Superior temporal gyrus (tissue), 1 donor: Measurements from ENCODE around the gene FRMD1.
"Not testable (repeated sequence)": the region's sequence is repeated elsewhere in the genome, so short reads cannot be mapped to it uniquely, and the experiment has no call there.

Experiments
- DNase-seq: peaks from one replicate; pipeline ENCODE4 v3.0.0-alpha.2; 2016; ENCODE audit errors: extremely low spot score

The FRMD1 gene

DNA sequence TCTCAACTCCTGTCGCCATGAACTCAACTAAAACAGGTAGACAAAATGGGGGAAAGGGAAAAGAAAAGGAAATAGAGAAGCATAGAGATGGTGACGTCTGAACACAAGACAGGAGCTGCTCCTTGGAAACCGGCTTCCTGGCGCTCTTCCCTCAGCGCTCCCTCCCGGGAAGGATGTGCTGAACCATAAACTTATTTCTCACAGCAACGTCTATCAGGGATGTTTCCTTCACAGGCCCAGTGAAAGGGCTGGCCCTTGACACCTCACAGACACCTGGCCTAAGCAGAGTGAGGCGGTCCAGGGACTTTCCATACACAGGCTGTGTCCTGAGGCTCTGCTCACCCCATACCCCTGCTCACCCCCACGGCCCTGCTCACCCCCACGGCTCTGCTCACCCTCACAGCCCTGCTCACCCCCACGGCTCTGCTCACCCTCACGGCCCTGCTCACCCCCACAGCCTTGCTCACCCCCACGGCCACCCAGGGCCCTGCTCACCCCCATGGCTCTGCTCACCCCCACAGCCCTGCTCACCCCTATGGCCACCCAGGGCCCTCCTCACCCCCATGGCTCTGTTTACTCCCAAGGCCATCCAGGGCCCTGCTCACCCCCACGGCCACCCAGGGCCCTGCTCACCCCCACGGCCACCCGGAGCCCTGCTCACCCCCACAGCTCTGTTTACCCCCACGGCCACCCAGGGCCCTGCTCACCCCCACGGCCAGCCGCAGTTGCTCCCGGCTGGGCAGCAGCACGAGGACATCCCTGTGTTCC lies 653 bp downstream of the FRMD1 start:
- DNase-seq = no peak

DNA sequence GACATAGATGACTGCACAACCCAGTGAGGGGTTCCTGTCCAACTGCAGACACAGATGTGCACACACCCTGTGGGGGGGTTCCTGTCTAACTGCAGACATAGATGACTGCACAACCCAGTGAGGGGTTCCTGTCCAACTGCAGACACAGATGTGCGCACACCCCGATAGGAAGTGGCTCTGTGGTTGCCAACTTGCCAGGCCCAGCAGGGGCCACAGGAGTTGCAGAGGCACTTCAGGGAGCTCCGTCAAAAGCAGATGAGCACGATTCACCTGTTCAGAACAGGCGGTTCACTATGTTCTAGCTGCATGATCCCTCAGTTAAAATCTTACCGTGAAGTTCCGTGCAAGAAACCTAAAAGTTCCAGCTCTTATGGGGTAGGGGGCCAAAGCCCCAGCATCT lies 1.6 kb downstream of the FRMD1 start:
- DNase-seq = not testable (repeated sequence)

DNA sequence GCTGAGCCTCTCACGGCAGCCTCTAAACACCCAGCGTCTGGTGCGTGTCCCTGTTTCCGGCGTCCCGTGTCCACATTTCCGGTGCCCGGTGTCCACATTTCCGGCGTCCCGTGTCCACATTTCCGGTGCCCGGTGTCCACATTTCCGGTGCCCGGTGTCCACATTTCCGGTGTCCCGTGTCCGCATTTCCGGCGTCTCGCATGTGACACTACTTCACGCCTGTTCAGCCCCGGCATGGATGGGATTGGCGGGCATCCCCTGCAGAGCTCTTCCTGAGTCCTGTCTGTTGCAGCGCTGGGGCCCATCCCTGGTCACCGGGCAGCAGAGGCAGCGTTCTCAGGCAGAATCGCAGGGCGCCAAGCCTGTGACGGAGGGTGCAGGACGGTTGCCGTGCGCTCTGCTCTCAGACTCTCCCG lies 3.2 kb downstream of the FRMD1 start:
- no peak for DNase-seq

DNA sequence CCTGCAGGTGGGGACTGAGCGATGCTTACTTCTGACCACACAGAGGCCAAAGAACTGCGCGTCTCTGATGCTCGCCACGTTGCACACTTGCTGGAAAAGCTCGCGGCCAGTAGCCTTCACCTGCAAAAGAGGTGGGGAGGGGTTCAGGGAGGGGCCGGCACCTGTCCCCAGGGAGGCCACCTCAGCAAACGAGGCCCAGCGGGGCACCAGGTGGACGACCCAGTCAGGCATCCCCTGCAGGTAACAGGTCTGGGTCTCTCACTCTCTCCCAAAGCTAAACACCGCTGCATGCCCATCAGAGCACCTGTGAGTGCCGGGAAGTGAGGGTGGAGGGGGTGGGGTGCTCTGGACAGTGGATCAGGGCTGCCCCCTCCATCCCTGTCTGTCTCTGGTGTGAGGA lies 3.8 kb downstream of the FRMD1 start:
- no peak for DNase-seq

DNA sequence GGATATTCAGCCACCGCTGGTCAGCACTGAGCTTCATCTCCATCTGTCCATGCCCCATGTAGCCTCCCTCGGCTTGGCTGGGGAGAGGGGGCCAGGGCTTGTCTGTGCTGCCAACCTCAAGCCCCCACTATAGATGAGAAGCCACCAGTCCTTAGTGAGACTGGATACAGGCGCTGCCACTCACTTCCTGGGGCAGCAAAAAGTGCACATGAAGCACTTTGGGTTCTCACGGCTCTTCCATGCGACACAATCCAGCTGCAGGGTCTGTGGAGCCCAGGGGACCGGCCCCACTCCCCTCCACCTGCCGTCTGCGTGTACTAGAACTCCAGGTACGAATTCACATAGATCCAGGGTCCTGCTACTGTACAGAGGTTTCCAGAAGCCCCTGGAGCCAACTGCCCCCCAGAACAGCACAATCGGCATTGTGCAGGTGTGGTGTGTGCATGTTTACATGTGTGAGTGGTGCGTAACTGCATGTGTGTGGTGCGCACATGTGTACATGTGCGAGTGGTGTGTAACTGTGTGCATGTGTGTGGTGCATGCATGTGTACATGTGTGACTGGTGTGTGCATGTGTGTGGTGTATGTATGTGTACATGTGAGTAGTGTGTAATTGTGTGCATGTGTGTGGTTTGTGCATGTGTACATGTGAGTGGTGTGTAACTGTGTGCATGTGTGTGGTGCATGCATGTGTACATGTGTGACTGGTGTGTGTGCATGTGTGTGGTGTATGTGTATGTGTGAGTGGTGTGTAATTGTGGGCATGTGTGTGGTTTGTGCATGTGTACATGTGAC lies 4.9 kb downstream of the FRMD1 start:
- no peak for DNase-seq

DNA sequence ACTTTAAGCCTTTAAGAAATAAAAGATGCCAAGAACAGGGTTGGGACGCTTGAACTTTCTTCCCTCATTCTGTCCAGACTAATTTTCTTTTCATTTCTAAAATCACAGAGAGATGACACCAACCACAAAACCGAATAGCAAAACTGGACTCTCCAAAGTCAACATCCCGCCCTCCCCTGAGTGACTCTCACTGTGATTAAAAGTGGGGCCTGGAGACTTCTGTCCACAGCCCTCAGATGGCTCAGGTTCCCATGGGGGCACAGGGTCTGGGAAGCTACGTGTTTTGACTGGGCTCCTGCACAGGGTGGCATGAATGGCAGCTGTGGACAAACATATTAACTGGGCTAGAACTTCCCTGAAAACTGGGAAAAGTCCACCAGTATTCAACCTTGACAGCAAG lies 6.3 kb downstream of the FRMD1 start:
- no peak for DNase-seq

DNA sequence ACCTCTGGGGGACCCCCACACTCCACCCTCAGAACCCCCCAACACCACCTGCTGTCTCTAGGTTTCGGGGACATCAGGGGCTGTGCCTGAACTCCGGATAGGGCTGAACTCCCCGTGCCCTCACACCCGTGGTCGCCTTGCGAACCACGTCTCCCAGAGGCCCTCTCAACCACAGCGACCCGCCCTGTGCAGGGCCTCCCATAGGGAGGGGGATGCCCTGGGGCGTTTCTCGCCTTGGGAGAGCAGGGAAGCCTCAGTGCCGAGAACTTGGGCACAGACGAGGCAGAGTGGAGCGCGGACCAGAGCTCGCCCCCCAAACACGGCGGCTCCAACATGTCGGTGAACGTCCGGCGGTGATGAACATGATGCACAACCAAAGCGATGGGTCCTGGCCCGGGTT lies 6.8 kb downstream of the FRMD1 start:
- no peak for DNase-seq

DNA sequence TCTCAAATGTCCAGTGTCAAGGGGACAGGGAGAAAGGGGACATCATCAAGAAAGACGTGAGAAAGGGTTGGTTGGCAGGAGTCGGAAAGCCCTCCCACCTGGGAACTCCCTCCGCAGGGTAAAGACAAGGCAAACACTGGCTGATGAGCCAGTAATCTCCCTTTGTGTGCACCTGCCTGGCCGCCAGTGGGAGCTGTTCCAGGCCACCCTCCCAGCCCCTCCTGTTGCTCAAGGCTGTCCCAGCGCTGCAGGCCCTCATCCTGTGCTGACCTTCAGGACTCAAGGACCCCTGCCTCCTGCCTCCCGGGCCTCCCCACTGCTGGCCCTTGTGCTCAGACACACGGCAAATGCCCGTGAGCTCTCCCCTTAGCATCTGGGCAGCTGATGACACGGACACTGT lies 7.4 kb downstream of the FRMD1 start:
- DNase-seq = no peak

DNA sequence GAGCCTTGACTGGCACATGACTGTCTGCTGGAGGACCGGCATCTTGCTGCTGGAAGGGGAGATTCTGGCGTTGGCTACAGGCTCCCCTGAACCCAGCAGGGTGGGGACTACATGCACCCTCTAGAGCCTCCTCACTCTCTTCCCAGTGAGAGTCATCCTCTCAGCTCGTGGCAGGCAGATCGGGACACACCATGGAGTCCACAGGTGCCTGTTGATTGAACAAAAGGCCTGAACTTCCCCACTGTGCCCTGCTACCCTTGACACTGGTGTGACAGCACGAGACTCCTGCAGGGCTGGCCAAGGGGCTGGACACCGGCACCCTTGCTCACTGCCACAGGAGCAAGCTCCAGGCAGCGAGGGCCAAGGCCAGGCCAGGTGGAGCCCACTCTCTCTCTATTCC lies 8.2 kb downstream of the FRMD1 start:
- DNase-seq = no peak

DNA sequence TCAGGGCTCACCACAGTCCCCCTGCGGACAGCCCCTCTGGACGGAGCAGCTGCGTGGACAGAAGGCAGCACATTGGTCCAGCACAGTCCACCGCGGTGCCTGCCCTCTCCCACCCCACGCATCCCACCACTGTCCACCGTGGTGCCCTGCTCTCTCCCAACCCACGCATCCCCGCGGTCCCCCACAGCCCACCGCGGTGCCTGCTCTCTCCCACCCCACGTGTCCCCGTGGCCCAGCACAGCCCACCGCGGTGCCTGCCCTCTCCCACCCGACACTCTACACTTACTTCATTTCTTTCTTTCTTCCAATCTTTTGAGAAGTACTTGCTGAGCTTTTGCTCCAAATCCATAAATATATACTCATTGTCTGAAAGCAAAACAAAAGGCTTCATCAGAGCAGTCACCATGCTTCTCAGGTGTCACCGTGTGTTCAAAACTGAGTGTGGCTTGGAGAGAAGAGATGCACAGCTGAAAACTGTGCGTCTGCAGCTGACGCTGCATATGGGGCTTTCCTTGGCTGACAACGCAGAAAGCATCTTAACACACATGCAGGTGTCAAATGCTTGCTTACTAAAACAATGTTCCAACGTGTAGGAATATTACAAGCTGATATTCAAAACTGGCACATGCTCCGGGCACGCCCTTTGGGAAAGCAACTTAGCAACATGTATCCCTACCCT lies 11.8 kb downstream of the FRMD1 start:
- DNase-seq = no peak

DNA sequence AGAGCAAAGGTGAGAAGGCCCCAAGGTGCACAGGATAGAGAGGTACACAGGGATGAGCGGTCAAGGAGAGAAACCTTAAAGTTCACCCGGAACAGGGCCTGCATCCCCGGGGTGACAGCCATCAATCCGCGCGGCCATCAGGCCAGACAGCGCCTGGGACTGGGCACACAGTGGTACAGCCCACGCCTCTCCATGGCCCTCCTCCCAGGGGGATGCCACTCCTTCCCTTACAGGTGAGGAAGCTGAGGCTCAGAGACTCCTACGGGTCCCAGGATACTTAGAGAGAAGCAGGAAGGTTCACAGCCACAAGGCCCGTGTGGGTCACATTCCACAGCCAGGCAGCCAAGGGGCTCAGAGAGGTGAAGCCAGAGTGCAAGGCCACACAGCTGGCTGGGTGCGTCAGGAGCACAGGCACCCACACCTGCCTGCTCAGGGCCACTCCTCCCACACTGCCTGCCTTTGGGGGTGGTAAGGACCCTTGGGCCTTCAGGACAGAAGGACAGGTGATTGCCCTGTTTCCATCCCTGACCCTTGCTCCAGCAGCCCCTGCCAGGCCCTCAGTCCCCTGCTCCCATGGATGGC lies 14.7 kb downstream of the FRMD1 start:
- DNase-seq = no peak

DNA sequence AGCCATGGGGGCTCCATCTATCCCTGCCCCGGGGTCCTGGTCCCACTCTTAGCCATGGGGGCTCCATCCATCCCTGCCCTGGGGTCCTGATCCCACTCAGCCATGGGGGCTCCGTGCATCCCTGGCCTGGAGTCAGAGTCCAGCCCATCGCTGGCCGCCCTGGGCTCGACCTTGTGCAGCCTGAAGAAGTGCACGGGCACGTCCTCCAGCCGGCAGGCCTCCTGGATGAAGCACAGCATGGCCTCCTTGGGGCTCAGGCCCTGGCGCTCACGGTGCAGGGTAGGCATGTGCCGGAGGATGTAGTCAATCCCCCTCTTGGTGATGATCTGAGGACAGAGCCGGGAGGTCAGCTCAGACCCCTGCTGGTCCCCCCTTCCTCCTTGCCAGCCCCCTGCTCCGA lies 15.6 kb downstream of the FRMD1 start:
- DNase-seq = no peak

DNA sequence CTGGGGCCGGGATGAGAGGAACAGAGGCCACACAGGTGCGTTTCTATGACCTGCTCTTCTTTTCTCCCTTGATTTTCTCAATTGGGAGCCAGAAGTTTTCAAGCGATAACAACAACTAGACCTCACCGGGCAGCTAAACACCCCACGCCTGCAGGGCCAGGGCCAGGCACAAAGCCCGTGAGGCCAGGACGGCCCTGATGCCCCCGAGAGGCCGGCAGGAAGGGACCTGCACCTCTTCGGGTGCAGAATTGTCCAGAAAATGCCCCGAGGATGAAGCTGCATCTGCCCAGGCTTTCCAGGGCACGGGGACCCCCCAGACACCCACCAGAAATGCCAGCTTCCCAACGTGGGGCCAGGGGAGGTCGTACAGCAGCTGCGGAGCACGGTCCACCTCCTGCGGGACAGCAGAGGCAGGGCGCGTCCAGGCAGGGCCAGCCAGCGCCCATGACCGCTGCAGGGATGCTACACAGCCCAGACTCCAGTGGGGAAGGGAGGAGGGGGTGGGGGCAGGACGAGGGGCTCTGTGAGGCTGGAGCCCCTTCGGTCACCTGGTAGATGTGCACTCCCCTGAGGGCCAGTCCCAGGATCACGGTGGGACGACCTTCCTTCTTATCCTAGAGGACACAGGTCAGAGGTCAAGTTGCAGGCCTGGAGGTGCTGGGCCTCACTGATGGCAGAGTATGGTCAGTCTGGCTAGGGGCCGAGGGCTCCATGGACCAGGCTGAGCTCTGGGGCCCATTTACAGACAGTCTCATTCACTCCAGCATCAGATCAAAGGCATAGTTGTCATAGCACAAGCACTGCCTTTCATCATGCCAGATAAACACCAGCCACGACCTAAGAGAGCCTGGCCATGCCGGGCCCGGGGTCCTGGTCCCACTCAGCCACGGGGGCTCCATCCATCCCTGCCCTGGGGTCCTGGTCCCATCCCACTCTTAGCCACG lies 16.4 kb downstream of the FRMD1 start:
- no peak for DNase-seq

DNA sequence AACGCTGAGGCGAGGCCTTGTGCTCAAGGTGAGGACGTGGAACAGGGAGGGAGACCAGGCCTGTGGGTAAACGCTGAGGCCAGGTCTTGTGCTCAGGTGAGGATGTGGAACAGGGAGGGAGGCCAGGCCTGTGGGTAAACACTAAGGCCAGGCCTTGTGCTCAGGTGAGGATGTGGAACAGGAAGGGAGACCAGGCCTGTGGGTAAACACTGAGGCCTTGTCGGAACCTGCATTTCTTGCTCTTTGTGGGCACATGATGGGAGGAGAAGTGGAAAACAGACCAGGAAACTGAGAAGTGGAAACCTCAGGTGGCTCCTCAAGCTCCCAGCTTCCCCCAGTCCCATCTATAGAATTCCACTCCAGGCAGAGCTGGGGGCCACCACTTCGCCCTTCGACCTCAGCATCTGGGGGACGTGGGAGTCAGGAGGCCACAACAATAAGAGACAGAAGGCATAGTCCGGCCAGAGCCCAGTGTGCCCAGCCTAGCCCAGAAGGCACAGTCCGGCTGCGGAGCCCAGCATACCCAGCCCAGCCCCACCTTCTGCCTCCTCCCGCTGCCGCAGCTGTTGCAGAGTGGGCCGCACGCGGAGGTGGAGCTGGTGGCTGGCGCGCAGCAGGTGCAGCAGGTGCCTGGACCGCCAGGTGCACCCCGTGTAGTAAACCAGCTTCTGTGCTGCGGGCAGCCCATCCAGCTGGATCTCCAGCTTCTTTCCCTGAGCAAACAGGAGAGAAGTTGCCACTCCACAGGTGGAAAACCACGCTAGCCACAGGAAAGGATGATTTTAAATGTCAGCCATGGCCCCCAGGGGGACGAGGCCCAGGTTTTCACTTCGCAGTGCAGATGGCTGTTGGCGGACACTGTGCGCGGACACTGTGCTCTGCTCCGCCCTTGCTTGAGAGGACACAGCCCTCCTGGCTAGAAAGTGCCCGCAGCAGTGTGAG lies 17.5 kb downstream of the FRMD1 start:
- no peak for DNase-seq

DNA sequence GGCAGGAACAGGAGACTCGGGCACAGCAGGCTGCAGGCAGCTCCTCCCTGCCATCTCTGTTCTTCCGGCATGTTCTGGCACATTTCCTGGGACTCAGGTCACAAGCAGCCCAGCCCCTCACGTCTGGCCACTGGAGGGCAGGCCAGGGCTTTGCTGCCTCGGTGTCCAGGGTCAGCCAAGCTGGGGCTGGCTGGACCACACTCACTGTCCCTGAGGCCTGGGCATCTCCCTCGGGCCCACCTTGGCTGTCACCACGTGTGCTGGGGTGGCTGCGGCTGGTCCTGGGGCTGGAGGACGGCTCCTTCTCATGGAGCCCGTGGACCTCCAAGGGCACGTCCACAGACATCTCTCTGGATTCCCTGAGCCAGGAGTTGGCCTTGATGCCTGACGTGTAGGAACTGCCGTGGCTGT lies 18.5 kb downstream of the FRMD1 start:
- peak; percentile 72 for DNase-seq

DNA sequence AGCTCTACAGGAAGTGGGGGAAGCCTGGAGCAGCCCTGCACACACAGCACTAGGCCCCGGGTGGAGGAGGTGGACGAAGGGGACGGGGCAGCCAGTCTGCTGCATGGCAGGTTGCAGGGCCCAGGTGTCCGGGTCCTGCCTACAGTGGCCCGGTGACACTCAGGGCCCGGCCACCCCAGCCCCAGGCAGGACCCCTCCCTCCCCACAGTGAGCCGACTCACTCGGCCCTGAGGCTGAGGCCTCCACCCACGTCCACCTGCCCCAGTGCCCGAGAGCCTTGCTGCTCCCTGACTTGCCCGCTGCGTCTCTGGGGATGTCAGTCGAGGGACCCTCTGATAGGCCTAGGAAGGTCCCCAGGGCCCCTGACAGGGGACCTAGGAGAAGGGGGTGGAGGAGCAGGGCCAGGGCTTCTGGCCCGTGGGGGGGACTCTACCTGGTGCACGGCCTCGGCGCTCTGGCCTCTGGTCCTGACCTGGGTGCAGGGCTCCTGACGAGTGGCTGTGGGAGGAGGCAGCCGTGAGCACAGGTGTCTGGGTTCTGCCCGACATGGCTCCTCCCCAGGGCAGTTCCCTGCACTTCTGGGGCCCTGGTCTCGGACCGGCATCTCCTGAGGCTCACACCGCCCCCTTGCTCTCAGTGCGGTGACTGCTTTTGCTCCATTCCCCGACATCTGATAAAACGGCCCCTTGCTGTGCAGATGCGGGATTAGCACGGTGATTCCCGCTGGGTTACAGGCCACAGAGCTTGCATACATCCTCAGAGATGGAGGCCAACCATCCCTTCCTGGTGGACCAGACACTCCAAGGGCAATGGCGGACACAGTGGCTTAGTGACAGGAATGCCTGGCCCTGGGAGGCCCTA lies 20.1 kb downstream of the FRMD1 start:
- DNase-seq = no peak

DNA sequence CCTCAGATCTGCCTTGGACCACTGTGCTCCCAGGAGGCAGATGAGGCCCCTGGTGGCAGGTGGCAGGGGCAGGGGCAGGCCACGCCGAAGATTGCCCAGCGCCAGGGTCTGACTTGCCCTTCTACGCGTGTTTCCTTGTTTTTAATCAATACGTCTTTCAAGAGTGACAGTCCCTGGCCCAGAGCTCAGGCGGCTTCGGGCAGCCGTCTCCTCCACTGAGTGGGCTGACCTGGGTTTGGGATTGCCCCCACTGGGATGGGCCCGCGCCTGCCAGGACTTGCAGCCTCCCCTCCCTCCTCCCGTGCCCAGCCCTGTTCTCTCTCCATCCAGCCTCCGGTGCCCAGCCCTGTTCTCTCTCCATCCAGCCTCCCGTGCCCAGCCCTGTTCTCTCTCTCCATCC lies 21.2 kb downstream of the FRMD1 start:
- DNase-seq = no peak

DNA sequence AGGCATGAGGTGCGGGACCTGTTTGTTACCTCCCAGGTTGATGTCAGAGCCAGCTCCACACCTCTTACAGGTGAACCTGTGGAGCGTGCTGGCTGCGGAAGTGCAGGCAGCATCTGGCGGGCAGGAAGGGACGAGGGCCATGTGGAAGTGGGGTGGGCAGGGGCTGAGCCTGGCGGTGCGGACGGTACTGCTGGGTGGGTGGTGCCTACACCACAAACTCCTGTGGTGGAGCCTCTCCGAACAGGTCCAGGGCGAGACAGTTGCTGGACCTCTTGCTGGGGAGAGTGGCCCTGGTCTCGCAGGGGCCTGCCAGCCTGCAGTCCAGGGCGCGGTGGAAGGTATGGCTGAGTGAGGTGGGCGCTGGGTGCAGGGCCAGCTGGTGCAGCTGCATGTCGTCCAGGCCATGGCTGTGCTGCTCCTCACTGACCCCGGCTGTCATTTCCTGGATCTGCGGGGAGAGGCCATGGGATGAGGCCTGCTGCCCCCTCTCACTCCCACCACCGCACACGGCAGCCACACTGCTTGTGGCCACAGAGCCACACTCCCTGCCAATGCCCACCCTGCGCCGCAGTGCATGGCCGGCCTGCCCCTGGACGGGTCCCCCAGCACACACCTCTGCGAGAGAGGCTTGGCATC lies 22.0 kb downstream of the FRMD1 start:
- DNase-seq = no peak
